Measurements from ENCODE around the gene ATP5PF.
"Not testable (repeated sequence)": the region's sequence is repeated elsewhere in the genome, so short reads cannot be mapped to it uniquely, and the experiment has no call there.

Gene ATP5PF

DNA sequence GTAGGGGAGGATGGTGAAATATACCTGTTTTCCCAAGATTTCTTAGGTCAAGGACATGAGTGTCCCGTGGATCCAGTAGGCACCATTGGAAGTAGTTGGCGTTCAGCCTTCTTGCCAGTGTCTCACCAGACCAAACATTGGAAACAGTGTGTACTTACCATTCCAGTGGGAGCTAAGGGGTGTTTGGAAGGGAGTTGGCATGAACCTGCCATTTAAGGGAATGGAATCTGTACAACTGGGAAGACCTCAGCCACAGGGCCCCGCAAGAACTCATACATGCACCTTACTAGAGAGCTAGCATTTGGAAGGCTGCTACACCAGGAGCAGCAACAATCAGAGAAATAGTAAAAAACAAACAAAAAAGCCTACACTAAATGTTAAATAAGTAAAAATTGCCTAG lies 12.7 kb downstream of the ATP5PF start:
- no peak for DNase-seq

DNA sequence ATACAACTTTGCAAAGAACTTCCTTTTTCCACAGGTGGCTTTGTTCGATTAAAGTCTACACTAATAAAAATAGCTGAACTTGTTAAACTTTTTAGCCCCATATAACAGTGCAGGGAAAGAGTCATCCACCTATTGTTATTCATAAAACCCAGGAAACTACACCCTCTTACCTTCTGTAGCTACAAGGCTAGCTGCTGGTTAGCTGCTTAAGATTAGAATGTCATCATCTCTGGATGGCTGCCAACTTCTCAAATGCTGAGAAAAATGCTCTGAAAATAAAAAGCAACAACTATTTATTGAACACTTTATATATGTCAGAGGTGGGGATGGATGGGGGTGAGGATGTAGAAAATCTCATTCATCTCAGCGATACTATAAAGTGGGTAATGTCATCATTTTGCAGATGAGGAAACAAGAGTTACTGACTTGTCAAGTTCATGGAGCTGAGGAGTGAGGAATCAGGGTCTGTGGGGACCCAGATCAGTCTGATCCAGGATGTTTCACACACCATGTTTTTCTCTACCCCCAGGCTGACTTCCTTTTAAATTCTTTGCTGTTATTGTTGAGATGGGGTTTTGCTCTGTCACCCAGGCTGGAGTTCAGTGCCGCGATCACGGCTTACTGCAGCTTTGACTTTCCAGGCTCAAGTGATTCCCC lies 17.1 kb downstream of the ATP5PF start:
- no peak for DNase-seq

DNA sequence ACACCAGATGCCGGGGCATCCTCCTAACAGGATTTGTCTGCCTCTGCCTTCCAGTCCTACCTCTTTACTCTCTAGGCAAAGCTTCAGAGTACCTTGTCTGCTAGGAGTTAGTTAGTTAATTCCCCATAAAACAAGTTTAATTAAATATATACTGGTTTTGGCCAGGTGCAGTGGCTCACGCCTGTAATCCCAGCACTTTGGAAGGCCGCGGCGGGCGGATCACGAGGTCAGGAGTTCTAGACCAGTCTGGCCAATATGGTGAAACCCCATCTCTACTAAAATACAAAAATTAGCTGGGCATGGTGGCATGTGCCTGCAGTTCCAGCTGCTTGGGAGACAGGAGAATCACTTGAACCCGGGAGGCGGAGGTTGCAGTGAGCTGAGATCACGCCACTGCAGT lies 20.6 kb downstream of the ATP5PF start:
- not testable (repeated sequence) for DNase-seq

DNA sequence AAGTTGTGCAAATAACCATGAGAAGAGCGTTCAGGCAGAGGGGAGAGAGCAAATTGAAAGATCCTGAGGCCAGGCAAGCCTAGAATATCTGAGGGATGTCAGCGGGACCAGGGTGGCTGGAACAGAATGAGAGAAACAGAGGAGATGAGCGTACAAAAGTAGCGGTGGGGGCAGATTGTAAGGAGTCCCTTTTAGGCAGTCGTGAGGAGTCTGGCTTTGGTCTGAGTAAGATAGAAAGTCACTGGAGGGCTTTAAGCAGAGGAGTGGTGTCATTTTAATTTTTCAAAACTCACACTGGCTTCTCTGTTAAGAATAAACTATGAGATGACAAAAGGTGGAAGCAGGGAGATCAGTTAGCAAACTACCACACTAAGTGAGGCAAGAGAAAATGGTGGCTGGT lies 24.2 kb downstream of the ATP5PF start:
- no peak for DNase-seq

DNA sequence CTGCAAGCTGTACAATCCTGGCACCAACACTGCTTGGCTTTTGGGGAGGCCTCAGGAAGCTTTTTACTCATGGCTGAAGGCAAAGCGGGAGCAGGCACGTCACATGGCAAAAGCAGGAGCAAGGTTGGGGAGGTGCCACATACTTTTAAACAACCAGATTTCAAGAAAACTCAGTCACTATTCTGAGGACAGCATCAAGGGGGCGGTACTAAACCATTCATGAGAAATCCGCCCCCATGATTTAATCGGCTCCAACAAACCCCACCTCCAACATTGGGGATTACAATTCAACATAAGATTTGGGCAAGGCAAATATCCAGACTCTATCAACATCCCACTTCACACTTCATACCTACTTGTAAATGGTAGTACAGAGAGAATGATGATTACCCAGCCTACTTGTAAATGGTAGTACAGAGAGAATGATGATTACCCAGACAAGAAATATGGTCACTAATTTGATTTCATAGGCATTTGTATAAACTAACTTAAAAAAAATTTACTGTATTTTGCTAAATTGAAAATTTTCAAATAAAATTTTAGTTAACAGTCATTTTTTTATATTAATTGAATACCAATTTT lies 24.9 kb downstream of the ATP5PF start:
- DNase-seq: no peak

DNA sequence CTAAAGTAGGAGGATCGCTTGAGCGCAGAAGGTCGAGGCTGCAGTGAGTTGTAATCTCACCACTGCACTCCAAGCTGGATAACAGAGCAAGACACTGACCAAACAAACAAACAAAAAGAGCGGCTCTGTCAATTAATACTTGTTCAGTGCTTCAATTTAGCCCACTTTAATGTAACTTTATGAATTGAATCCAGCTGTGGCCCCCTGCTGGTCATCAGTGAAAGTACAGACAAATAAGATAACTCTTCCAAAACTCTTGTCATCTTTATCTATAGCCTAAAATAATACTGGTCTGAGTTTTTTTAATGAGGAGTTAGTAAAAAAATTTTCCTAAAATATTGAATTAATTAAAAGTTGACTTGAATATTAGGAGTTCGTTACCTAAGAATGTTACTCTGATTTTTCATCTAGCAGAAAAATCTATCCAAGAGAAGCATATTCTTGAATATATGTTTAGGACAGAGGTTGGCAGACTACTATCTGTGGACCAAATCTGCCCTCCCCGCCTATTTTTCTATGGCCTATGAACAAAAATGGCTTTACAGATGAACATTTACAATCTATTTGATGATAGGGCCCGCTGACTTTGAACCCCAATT lies 26.1 kb downstream of the ATP5PF start:
- peak; percentile 18 for DNase-seq

DNA sequence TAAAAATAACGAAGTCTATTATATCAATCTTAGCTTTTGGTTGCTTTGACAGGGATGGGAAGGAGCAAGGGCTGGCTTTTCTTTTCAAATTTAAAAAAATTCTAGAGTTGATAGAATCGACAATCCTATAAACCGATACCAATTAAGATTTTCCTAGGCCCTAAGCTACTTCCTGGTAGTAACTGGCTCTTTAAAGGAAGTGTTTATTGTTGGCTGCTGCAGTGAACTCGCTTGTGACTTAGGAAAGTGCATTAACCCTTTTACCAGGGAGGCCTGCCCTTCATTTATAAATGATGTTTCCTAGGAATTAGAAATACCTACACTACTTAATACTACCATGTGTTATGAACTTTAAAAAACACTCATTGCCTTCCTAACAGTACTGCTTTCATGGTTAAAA lies 33.2 kb downstream of the ATP5PF start:
- DNase-seq: no peak

DNA sequence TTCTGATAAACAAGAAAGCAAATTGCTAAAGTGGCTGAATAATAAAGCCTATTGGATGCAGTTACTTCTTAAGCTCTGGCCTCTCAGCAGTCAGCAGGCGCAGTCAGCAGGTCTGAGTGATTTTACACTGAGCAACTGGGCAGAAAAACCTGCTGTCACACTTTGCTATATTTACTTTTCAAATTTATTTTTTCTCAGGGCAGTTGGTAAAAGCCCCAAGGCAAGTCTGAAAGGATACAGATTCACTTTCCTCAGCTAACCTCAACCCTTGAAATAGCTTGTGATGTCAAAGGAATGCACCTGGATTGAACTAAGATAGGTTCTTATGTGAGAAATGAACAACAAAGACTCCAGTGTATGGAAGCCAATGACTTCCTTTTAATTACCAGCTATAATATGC lies 34.0 kb downstream of the ATP5PF start:
- no peak for DNase-seq

DNA sequence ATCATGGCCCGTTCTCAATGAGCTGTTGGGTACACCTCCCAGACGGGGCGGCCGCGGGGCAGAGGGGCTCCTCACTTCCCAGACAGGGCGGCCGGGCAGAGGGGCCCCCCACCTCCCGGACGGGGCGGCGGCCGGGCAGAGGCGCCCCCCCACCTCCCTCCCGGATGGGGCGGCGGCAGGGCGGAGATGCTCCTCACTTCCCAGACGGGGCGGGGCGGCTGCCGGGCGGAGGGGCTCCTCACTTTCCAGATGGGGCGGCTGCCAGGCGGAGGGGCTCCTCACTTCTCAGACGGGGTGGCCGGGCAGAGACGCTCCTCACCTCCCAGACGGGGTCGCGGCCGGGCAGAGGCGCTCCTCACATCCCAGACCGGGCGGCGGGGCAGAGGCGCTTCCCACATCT lies 39.2 kb downstream of the ATP5PF start:
- DNase-seq: not testable (repeated sequence)

DNA sequence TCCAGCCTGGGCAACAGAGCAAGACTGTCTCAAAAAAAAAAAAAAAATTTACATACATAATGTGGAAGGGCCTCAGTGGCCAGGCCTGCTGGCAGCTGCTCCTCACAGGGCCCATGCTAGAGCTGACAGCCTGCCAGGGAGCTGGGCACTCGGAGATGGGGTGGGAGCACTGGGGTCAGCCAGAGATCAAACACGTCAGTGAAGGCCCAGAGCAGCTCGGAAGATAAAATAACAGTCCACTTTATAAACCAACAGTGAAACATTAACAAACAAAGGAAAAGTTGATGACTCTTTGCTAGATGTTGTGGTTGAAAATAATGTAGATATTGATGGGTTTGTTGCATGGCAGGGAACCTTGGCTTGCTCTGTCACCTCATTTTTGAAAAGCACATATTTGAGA lies 42.7 kb downstream of the ATP5PF start:
- no peak for DNase-seq

DNA sequence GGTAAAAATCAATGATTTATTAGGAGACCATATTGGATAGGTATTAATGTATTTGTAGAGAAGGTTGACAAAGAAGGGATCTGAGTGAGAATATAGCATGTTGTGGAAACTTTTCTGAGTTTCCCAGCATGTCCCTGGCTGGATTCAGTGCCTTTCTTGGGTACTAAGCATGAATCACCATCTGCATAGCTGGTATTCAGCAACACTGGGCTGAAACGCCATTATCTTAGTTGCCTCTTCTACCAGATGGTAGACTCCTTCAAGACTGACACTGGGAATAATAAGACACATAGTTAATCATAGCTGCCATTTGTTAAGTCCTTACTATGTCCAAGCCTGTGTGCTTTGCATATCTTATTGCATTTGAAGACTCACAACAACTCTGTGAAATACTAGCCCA lies 45.5 kb downstream of the ATP5PF start:
- DNase-seq: no peak

DNA sequence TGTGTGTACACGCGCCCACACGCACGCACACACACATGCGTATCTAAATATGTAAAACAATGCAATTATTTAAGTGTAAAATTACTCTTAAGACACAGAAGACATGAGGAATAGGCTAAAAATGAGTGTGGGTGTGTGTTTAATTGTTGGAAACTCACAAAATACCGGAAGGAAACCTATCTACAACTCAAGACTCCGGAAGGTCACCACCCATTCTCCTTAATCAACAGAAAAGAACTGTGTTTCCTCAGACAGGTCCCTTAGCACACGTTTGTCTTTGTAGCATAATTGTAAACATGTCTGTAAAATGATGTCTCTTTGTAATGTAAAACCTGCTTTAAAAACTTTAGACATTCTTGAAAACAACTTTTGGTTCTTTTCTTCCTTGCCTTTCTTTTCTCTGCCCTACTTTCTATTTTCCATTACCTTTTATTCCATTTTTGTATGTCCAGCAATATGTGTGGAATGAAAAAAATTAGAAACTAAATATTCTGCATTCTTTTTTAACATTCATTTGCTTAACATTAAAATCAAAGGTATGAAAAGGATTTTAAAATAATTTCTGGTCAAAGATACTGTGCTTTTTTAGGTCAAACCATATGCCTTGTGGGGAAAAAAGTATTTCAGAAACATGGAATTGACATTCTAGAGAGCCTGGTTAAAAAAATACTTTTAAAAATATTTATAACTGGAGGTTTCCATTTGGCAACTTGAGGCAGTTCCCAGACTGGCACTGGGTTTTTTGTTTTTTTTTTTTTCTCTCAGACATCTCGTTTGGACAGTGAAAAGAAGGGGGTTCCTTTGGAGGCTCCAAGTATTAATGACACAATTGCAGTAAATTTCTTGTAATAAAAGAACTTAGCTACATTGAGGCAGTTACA lies 46.2 kb downstream of the ATP5PF start:
- DNase-seq: no peak

DNA sequence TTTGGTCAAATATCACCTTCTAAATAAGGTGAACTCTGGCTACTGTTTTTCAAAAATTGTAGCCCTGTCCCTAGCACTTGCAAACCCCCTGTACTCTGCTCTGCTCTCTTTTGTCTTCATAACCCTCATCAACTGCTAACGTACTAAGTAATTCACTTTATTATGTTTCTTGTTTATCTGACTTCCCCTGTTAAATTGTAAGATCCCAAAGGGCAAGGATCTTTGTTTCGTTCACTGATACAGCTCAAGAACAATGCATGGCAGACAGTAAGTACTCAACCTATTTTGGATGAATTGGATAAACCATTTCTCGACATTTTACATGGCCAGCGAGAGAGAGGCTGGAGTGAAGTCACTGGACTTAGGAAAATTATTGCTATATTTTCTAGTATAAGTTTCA lies 46.9 kb downstream of the ATP5PF start:
- DNase-seq: no peak

DNA sequence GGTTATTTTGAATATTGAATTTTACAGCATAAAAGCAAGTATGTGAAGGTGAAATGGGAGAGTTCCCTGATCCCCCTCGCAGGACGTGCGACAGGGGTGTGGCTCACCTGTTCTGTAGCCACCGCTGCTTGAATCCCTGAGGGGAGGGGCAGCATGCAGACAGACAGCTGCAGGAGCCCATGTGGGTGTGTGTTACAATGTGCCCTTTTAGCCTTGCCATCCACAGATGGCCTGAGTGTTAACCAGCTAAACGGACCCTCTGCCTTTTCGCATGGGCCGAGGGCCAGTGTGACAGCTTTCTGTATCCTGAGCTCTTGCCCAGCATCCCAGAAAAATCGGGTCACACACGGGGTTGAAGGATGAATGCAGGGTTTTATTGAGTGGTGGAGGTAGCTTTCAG lies 52.3 kb downstream of the ATP5PF start:
- DNase-seq: no peak

DNA sequence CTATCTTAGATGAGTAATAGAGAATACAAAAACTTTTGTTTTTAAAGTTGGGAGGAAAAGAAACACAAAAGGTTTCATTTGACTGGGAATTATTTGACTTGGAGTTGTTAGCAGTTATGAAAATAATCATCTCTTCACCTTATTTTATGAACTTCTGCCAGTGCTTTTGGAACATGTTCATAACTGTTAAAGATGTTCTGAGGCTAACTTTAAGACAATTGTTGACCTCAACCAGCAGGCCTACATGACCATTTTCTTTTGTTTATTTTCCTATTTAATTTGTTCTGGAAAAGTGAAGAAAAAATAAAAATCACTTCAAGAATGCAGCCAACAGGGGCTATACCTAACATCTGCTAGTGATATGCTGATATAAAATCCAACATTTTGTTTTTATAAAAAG lies 58.3 kb downstream of the ATP5PF start:
- DNase-seq: no peak

All from NCI-H2029 treated with DMSO at 0.1 percent for 48 hours (cell line).